Activated naive CD4-positive, alpha-beta T cell treated with anti-CD3 and anti-CD28 coated beads, Interleukin-2, amount 50 U/mL, for 16 hours (primary cell): ENCODE data around the gene FHIT.
"Not testable (repeated sequence)": the region's sequence is repeated elsewhere in the genome, so short reads cannot be mapped to it uniquely, and the experiment has no call there.

ENCODE experiments used
- DNase-seq: peaks from one replicate; pipeline ENCODE4 v3.0.0-alpha.2; 2020

The FHIT gene

GRCh38 chr3:59824876-59825275 is 1426.4 kb downstream of the FHIT start:
- DNase-seq = no peak

DNA sequence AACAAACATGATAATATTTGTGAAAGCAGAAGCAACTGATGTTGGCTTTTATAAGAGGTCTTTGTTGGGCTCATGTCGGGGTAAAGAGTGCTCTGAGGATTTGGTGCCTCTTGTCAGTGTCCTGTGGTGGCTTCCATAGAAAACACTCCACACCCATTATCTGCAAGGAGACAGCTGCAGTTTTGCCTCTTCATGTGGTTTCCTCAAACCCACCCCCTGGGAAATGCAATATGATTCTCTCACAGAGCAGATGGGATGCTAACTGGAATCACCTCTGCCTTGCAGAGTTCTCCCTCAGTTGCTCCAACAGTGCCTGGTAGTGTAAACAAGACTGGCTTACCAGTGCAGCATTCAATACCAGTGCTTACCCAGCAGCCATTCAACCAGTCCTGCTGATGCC is 1430.0 kb downstream of the FHIT start:
- no peak for DNase-seq

DNA sequence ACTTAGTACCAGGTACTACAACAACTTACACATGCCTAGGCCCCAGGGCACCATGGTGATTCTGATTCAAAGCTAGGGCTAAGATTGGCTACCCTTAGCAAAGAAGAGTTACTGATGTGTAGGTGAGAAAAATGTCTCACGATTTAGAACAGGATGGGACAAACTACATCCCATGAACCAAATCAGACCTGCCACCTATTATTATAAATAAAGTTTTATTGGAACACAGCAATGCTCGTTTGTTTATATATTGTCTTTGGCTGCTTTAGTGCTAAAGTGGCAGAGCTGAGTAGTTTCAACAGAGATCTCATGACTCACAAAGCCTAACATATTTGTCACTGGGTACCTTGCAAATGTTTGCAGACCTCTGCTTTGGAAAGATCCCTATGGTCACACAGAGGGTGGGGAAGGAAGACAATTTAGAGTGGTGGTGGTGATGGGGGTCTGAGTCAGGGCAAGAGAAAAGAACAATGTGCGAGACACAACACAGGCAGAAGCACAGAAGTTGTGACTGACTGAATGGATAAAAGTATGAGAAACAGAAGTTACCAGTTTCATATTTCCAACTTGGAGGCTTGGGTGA is 1430.8 kb downstream of the FHIT start:
- DNase-seq = no peak

- no peak for DNase-seq
Observed at GRCh38 chr3:59818919-59819300, 1432.3 kb downstream of the FHIT start.

GRCh38 chr3:59818033-59818918 is 1433.0 kb downstream of the FHIT start:
- no peak for DNase-seq

GRCh38 chr3:59817511-59817910 is 1433.7 kb downstream of the FHIT start:
- no peak for DNase-seq

DNA sequence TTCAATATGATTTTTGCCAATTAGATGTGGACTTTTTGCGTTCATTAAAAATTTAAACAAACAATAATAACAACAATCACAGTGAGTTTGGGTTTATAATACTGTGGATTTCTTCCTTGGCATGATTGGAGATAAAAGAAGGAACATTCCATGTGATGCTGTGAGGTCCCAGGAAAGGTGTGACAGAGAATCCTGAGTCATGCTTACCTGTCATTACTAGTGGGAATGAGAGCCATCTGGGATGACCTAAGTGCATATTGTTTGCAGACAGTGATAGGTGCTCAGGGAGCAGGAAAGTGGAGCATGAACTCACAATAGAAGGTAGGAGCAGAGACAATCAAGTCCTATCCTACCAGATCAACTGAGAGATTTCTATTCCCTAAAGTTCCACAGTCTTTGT is 1434.9 kb downstream of the FHIT start:
- DNase-seq = no peak

GRCh38 chr3:59813148-59813538 is 1438.1 kb downstream of the FHIT start:
- DNase-seq = no peak

- no peak for DNase-seq
Observed at GRCh38 chr3:59812237-59813147, 1438.8 kb downstream of the FHIT start.

GRCh38 chr3:59811160-59811559 is 1440.1 kb downstream of the FHIT start:
- no peak for DNase-seq

- DNase-seq = no peak
Observed at GRCh38 chr3:59810606-59811005, 1440.6 kb downstream of the FHIT start.

- no peak for DNase-seq
Observed at GRCh38 chr3:59809710-59810444, 1441.4 kb downstream of the FHIT start.

- DNase-seq = no peak
Observed at GRCh38 chr3:59809016-59809415, 1442.2 kb downstream of the FHIT start.

DNA sequence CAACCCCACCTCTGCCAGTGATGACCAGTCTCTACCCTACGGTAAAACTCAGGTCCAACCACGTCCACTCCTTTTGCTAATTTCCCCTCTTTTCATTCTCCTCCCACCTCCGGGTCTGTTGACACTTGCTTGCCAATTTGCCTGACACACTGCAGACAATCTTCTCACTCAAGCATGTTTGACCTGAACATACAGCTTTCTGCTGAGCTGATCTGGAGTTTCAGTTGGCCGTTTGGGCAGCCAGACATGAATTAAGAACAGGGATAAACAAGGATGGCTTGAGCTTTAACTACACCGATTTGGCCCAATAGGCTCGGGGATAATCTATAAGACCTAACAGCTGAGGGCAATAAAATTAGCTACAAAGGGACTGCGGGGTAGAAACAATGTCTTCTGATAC is 1442.8 kb downstream of the FHIT start:
- no peak for DNase-seq

GRCh38 chr3:59803268-59803667 is 1448.0 kb downstream of the FHIT start:
- DNase-seq = no peak

DNA sequence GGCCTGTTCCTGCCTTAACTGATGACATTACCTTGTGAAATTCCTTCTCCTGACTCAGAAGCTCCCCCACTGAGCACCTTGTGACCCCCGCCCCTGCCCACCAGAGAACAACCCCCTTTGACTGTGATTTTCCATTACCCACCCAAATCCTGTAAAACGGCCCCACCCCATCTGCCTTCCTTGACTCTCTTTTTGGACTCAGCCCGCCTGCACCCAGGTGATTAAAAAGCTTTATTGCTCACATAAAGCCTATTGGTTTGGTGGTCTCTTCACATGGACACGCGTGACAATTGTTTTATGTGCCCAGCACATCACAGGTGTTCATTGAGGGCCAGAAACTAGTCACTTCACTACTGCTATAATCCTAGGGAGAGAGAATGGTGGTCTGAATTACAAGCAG is 1448.8 kb downstream of the FHIT start:
- not testable (repeated sequence) for DNase-seq

DNA sequence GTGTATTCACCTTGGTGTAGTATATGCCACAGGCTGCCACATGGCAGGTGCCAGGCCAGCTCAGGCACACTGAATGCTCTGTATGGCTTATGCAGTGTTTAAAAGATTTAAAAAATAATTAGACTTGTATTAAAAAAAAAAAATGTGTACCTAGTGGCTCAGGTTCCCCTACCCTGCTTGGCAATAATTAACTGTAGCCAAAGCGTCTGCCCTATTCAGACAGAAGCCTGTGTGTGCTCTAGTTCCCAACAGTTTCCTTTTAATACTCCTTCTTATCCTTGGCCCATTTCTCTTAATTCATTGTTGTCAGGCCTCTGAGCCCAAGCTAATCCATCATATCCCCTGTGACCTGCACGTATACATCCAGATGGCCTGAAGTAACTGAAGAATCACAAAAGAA is 1449.2 kb downstream of the FHIT start:
- no peak for DNase-seq

DNA sequence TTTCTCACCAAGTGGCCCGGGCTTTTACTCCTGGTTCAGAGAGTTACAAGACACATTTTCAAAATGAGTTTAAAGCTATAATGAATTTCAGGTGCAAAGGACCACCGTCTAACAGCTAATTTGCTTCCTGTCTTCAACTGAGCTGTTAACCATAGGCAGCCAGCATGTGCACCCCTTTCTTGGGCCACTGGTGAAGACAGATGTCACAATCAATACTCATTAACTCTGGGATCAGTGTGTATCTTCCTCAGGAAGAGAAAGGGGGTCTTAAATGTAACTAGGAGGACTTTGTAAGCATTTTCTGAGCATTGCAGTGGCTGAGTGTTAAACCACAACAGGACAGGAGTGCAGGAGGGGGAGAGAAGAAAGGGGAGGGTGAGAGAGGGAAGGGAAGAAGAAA is 1450.8 kb downstream of the FHIT start:
- no peak for DNase-seq

GRCh38 chr3:59798372-59799086 is 1452.7 kb downstream of the FHIT start:
- no peak for DNase-seq

- DNase-seq = no peak
Observed at GRCh38 chr3:59797533-59797932, 1453.7 kb downstream of the FHIT start.

DNA sequence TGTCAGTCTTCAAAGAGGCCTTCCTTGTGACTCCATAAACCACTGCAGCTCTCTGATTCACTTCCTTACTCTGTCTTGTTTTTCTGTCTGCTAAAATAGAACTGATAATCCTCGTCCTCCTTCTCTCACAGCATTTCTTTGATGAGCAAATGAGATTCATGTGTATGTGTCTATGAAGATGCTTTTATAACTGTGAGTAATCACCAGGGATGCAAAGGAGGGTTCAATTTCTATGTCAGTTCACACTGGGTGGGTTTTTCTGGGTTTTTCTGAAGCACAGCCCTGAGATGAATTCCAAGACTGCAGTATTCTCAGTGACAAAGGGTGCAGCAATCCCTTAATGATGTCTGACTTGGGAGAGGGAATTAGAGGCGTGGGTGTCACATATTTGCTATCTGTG is 1454.8 kb downstream of the FHIT start:
- no peak for DNase-seq

- DNase-seq = no peak
Observed at GRCh38 chr3:59795756-59796155, 1455.5 kb downstream of the FHIT start.
